ENCODE results near the gene SYNE2.

SYNE2 gene

GRCh38 chr14:64045091-64045490, 192.3 kb downstream of the SYNE2 start:
- in situ Hi-C loops (cut with HindIII; ENCODE audit: low sequenced_read_pairs) = no loop called here
- TF ChIP-seq CTCF (IDR thresholded peaks at IDR 0.05; ENCODE audit: low read depth, low read length) = no peak
- H3K4me3 ChIP-seq (ENCODE audit: low read depth, low read length) = no peak overlapping the region
- no peak for DNase-seq (ENCODE audit: low read depth, low spot score)

GRCh38 chr14:64049616-64050381, 197.0 kb downstream of the SYNE2 start:
- no peak for DNase-seq (ENCODE audit: low read depth, low spot score)
- no peak overlapping the region for H3K4me3 ChIP-seq (ENCODE audit: low read depth, low read length)
- in situ Hi-C loops (cut with HindIII; ENCODE audit: low sequenced_read_pairs) = no loop called here
- no peak for TF ChIP-seq CTCF (IDR thresholded peaks at IDR 0.05; ENCODE audit: low read depth, low read length)

- DNase-seq (ENCODE audit: low read depth, low spot score) = peak; percentile 22
- TF ChIP-seq CTCF (IDR thresholded peaks at IDR 0.05; ENCODE audit: low read depth, low read length) = no peak
- H3K4me3 ChIP-seq (ENCODE audit: low read depth, low read length) = no peak overlapping the region
- in situ Hi-C loops (cut with HindIII; ENCODE audit: low sequenced_read_pairs) = no loop called here
These were observed 201.2 kb downstream of the SYNE2 start for GRCh38 chr14:64053694-64054669.

- TF ChIP-seq CTCF (IDR thresholded peaks at IDR 0.05; ENCODE audit: low read depth, low read length) = no peak
- in situ Hi-C loops (cut with HindIII; ENCODE audit: low sequenced_read_pairs) = no loop called here
These were observed 206.8 kb downstream of the SYNE2 start for GRCh38 chr14:64059454-64060198.

GRCh38 chr14:64060199-64060545, 207.4 kb downstream of the SYNE2 start:
- in situ Hi-C loops (cut with HindIII; ENCODE audit: low sequenced_read_pairs) = no loop called here
- no peak for TF ChIP-seq CTCF (IDR thresholded peaks at IDR 0.05; ENCODE audit: low read depth, low read length)
- no peak for DNase-seq (ENCODE audit: low read depth, low spot score)
- no peak overlapping the region for H3K4me3 ChIP-seq (ENCODE audit: low read depth, low read length)

More at GRCh38 chr14:64059454-64060198, 206.8 kb downstream of the SYNE2 start:
- DNase-seq (ENCODE audit: low read depth, low spot score) = no peak
- H3K4me3 ChIP-seq (ENCODE audit: low read depth, low read length) = no peak overlapping the region

GRCh38 chr14:64060648-64061096, 207.9 kb downstream of the SYNE2 start:
- in situ Hi-C loops (cut with HindIII; ENCODE audit: low sequenced_read_pairs) = no loop called here
- DNase-seq (ENCODE audit: low read depth, low spot score) = no peak
- no peak overlapping the region for H3K4me3 ChIP-seq (ENCODE audit: low read depth, low read length)
- peak; percentile 49 for TF ChIP-seq CTCF (IDR thresholded peaks at IDR 0.05; ENCODE audit: low read depth, low read length)

Data from astrocyte of the spinal cord (primary cell).